ENCODE measurements around the gene RCN1.
A peak's percentile ranks its signal among the peaks of the same experiment; 100 is the strongest.

RCN1 gene

DNA sequence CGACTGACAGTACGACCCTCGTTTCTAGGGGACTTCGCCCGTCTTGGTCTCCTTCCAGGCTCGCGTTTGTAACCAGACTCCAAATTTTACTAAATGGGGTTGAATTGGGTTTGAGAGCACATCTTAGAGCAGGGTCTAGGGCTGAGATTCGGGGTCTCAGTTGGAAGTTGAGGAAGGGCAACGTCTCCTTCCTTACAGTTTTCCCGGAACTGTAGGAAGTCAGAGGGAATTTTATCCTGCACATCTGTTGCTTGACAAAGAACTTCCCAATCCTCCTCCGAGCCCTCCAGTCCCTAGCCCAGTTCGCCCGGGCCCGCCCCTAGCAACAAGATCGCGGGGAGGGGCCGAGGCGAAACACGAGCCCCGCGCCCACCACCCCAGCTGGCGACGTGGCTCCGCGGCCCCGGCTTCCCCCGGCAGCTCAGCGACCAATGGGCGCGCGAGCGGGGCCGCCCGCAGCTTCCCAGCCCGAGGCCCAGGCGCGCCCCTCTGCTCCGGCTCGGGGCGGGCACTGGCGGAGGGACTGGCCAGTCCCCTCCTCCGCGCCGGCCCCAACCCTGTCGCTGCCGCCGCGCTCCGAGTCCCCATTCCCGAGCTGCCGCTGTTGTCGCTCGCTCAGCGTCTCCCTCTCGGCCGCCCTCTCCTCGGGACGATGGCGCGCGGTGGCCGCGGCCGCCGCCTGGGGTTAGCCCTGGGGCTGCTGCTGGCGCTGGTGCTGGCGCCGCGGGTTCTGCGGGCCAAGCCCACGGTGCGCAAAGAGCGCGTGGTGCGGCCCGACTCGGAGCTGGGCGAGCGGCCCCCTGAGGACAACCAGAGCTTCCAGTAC is at the start of gene RCN1:
Gene RCN1 (plus strand): TSS at position 530 of the 826 bp plus-strand sequence. CDS start 123 bp downstream, at position 653.
- H3K4me1 ChIP-seq (ENCODE audit: insufficient read depth, low read length) = peaks cover 48% of the 10 kb centered on the region
- H4K20me1 ChIP-seq (ENCODE audit: insufficient read depth, low read length) = peaks cover 18% of the 10 kb centered on the region; the same call in 1 of the 2 replicates
- peaks cover 16% of the 10 kb centered on the region for H3K27me3 ChIP-seq (ENCODE audit: insufficient read depth, low read length, poor library complexity)
- H3K9me3 ChIP-seq (ENCODE audit: insufficient read depth, low read length, severe bottlenecking) = no peaks in the 10 kb centered on the region
- H3K36me3 ChIP-seq (ENCODE audit: insufficient read depth, low read length) = peaks cover 12% of the 10 kb centered on the region; the same call in 1 of the 2 replicates
- H3K4me3 ChIP-seq (ENCODE audit: low read depth in 1 of 2, low read length in 2 of 2) = peak within 1 kb of the TSS; percentile 64 to 86
- H2AFZ ChIP-seq (ENCODE audit: low read depth, low read length) = peak within 1 kb of the TSS; percentile 76
- TF ChIP-seq, protein P1, sequence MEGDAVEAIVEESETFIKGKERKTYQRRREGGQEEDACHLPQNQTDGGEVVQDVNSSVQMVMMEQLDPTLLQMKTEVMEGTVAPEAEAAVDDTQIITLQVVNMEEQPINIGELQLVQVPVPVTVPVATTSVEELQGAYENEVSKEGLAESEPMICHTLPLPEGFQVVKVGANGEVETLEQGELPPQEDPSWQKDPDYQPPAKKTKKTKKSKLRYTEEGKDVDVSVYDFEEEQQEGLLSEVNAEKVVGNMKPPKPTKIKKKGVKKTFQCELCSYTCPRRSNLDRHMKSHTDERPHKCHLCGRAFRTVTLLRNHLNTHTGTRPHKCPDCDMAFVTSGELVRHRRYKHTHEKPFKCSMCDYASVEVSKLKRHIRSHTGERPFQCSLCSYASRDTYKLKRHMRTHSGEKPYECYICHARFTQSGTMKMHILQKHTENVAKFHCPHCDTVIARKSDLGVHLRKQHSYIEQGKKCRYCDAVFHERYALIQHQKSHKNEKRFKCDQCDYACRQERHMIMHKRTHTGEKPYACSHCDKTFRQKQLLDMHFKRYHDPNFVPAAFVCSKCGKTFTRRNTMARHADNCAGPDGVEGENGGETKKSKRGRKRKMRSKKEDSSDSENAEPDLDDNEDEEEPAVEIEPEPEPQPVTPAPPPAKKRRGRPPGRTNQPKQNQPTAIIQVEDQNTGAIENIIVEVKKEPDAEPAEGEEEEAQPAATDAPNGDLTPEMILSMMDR (IDR thresholded peaks at IDR 0.05; ENCODE audit: borderline replicate concordance, extremely low read depth, low read length, poor library complexity, severe bottlenecking) = no peak
- TF ChIP-seq EZH2 (IDR thresholded peaks at IDR 0.05; ENCODE audit: borderline replicate concordance, low read depth, low read length, severe bottlenecking) = no peak
- H3K27ac ChIP-seq (ENCODE audit: low read length) = peak within 1 kb of the TSS; percentile 72
- peak; percentile 75 for DNase-seq
- H3K79me2 ChIP-seq (ENCODE audit: insufficient read depth, low read length) = peaks cover 42% of the 10 kb centered on the region
- peak; percentile 81 for ATAC-seq (ENCODE audit: insufficient read depth, low read depth)
- peak within 1 kb of the TSS; percentile 65 for H3K4me2 ChIP-seq (ENCODE audit: insufficient read depth, low read length)
- peak within 1 kb of the TSS; percentile 92 for H3K9ac ChIP-seq (ENCODE audit: low read depth, low read length)

DNA sequence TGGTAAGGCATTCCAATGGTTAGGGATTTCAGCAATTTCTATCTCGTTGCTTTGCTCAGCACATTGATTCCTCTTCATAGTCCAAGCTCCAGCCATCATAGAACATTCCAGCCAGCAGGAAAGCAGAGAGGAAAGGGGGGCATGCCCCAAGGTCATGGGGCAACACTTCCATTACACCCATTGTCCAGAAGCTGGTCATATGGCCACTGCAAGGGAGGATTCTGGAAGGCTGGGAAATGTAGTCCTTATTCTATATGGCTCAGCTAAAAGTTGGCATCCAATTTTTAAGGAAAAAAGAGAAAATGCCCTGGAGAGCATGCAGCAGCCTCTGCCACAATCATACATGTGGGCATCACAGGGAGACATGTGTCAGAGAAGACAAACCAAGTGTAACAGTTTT is 47.1 kb upstream of the RCN1 start:
- peaks cover 9% of the 10 kb centered on the region for H3K27me3 ChIP-seq (ENCODE audit: insufficient read depth, low read length, poor library complexity)
- ATAC-seq (ENCODE audit: insufficient read depth, low read depth) (no peak), DNase-seq (no peak)
- no peaks in the 10 kb centered on the region for H4K20me1 ChIP-seq (ENCODE audit: insufficient read depth, low read length)
- H3K27ac ChIP-seq (ENCODE audit: low read length) = no peak overlapping the region
- H3K9me3 ChIP-seq (ENCODE audit: insufficient read depth, low read length, severe bottlenecking) = no peaks in the 10 kb centered on the region
- H2AFZ ChIP-seq (ENCODE audit: low read depth, low read length) = no peak overlapping the region
- no peaks in the 10 kb centered on the region for H3K36me3 ChIP-seq (ENCODE audit: insufficient read depth, low read length)
- TF ChIP-seq, protein P1 (IDR thresholded peaks at IDR 0.05; ENCODE audit: borderline replicate concordance, extremely low read depth, low read length, poor library complexity, severe bottlenecking) = no peak
- no peak for TF ChIP-seq EZH2 (IDR thresholded peaks at IDR 0.05; ENCODE audit: borderline replicate concordance, low read depth, low read length, severe bottlenecking)
- no peaks in the 10 kb centered on the region for H3K4me1 ChIP-seq (ENCODE audit: insufficient read depth, low read length)
- no peaks in the 10 kb centered on the region for H3K79me2 ChIP-seq (ENCODE audit: insufficient read depth, low read length)
- H3K9ac ChIP-seq (ENCODE audit: low read depth, low read length) = no peak overlapping the region
- H3K4me2 ChIP-seq (ENCODE audit: insufficient read depth, low read length) = no peak overlapping the region
- no peak overlapping the region for H3K4me3 ChIP-seq (ENCODE audit: low read depth in 1 of 2, low read length in 2 of 2)

DNA sequence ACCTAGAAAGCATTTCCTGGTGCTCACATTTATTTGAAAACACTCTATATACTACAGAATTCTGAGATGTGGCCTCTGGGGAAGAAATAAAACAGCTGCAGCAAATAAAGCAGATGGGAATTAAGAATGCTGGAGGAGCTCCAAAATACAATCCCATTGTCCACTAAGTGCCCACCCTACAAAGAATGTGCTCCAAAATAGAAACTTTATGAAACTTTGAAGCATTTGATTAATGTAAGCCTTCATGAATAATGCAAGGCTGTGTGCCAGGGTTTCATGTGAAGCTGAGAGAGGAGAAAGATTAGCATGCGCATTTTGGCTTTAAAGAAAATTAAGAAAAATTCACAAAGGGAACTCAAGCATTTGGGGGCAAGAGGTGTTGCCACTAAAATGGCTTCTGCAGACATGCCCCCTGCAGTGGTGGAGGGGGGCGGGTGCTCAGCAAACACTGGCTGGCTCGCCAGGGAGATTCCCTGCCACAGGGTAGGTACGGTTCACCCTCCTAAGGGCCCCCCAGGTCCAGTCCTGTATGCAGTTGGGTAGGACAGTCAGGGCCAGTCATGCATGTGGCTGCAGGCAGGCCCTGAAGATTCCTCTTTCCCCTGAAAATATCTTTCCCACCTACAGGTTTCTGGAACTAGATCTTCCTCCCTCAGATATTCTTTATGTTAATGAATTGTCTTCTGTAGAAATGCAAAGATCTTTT is 46.6 kb upstream of the RCN1 start:
- ATAC-seq (ENCODE audit: insufficient read depth, low read depth) (no peak), DNase-seq (no peak)
- no peaks in the 10 kb centered on the region for H3K4me1 ChIP-seq (ENCODE audit: insufficient read depth, low read length)
- H3K4me3 ChIP-seq (ENCODE audit: low read depth in 1 of 2, low read length in 2 of 2) = no peak overlapping the region
- TF ChIP-seq EZH2 (IDR thresholded peaks at IDR 0.05; ENCODE audit: borderline replicate concordance, low read depth, low read length, severe bottlenecking) = no peak
- TF ChIP-seq, protein P1 (IDR thresholded peaks at IDR 0.05; ENCODE audit: borderline replicate concordance, extremely low read depth, low read length, poor library complexity, severe bottlenecking) = no peak
- H3K4me2 ChIP-seq (ENCODE audit: insufficient read depth, low read length) = no peak overlapping the region
- no peaks in the 10 kb centered on the region for H4K20me1 ChIP-seq (ENCODE audit: insufficient read depth, low read length)
- peaks cover 9% of the 10 kb centered on the region for H3K27me3 ChIP-seq (ENCODE audit: insufficient read depth, low read length, poor library complexity)
- no peak overlapping the region for H2AFZ ChIP-seq (ENCODE audit: low read depth, low read length)
- H3K27ac ChIP-seq (ENCODE audit: low read length) = no peak overlapping the region
- no peak overlapping the region for H3K9ac ChIP-seq (ENCODE audit: low read depth, low read length)
- H3K79me2 ChIP-seq (ENCODE audit: insufficient read depth, low read length) = no peaks in the 10 kb centered on the region
- H3K36me3 ChIP-seq (ENCODE audit: insufficient read depth, low read length) = no peaks in the 10 kb centered on the region
- H3K9me3 ChIP-seq (ENCODE audit: insufficient read depth, low read length, severe bottlenecking) = no peaks in the 10 kb centered on the region

Data from DND-41 (cell line).